Smooth muscle cell (in vitro differentiated cells): ENCODE results near the gene C1orf35. TPM values are rescaled to one million over a fixed set of nuclear protein-coding genes. Genes with fewer than 3 reads are reported as not detected.

Experiments
- DNase-seq: peaks from one replicate; lab custom pipeline; 2025; ENCODE audit not compliant: unreplicated experiment; lab: John Stamatoyannopoulos, UW
- H2AFZ ChIP-seq: fragments of 200-600 bp; sonication (generic); 2 replicates; pipeline ENCODE4 v1.6.0; 2016; ENCODE audit warnings: antibody characterized with exemption, low read depth, mild to moderate bottlenecking
- H3F3A ChIP-seq: fragments of 200-600 bp; sonication (generic); 2 replicates; pipeline ENCODE4 v1.6.0; 2017; ENCODE audit warnings: antibody characterized with exemption, low read depth
- H3K27ac ChIP-seq: fragments of 200-600 bp; sonication (generic); 2 replicates; pipeline ENCODE4 v1.5.1; 2016; ENCODE audit warnings: low read depth, mild to moderate bottlenecking
- H3K27me3 ChIP-seq: fragments of 200-600 bp; sonication (generic); 2 replicates; pipeline ENCODE4 v1.6.1; 2016; ENCODE audit warnings: low read depth, mild to moderate bottlenecking
- H3K36me3 ChIP-seq: fragments of 200-600 bp; sonication (generic); 2 replicates; pipeline ENCODE4 v1.5.1; 2016; ENCODE audit warnings: low read depth
- H3K4me1 ChIP-seq: fragments of 200-600 bp; sonication (generic); 2 replicates; pipeline ENCODE4 v1.5.1; 2016; ENCODE audit warnings: low read depth
- H3K4me2 ChIP-seq: fragments of 200-600 bp; sonication (generic); 2 replicates; pipeline ENCODE4 v1.6.0; 2016; ENCODE audit warnings: mild to moderate bottlenecking
- H3K4me3 ChIP-seq: fragments of 200-600 bp; sonication (generic); 2 replicates; pipeline ENCODE4 v1.5.1; 2016; ENCODE audit warnings: mild to moderate bottlenecking
- H3K79me2 ChIP-seq: fragments of 200-600 bp; sonication (generic); 2 replicates; pipeline ENCODE4 v1.6.0; 2016; ENCODE audit warnings: low read depth, mild to moderate bottlenecking
- H3K9ac ChIP-seq: fragments of 200-600 bp; sonication (generic); 2 replicates; pipeline ENCODE4 v1.6.0; 2016; ENCODE audit warnings: low read depth
- H3K9me3 ChIP-seq: fragments of 200-600 bp; sonication (generic); replicated peaks from 2 replicates; pipeline ENCODE4 v1.5.1; 2016; ENCODE audit warnings: low read depth
- H4K20me1 ChIP-seq: fragments of 200-600 bp; sonication (generic); 2 replicates; pipeline ENCODE4 v1.6.0; 2016; ENCODE audit warnings: low read depth
- WGBS: methylation state at CpG from one replicate; pipeline ENCODE4 v1.1.7; 2016; ENCODE audit warnings: low lambda C conversion rate; 5-methylcytosine and 5-hydroxymethylcytosine counted together
- polyA plus RNA-seq: library from polyadenylated mRNA; unstranded; fragments of >200 nt; fragmentation: Nextera tagmentation; extraction: Ambion mirVana; gene quantifications from 2 replicates; pipeline ENCODE4 v1.2.1, GENCODE V29; 2016
- total RNA-seq: library from RNA; depleted of rRNA; stranded (reverse); fragments of >200 nt; gene quantifications from 2 replicates; pipeline ENCODE4 v1.2.3, GENCODE V29; 2014
- TF ChIP-seq, protein P1 (sequence below): fragments of 200-600 bp; sonication (generic); IDR thresholded peaks from 2 replicates; pipeline ENCODE4 v1.5.1; 2017; ENCODE audit warnings: borderline replicate concordance, mild to moderate bottlenecking, antibody characterized with exemption; ENCODE audit not compliant: insufficient read depth, poor library complexity, severe bottlenecking

The C1orf35 gene
- total and polyA plus RNA-seq, 2 experiments from 2014 or later, result 7.6 to 18.7 TPM

- H3K4me2 ChIP-seq, result peak overlapping the region; percentile 88
- 24% methylated on average over 18 of the region's 31 CpGs for WGBS
- H3K27ac ChIP-seq, result no peak overlapping the region
- H3K79me2 ChIP-seq, result peaks cover 57% of the 10 kb centered on the region
- TF ChIP-seq, protein P1, sequence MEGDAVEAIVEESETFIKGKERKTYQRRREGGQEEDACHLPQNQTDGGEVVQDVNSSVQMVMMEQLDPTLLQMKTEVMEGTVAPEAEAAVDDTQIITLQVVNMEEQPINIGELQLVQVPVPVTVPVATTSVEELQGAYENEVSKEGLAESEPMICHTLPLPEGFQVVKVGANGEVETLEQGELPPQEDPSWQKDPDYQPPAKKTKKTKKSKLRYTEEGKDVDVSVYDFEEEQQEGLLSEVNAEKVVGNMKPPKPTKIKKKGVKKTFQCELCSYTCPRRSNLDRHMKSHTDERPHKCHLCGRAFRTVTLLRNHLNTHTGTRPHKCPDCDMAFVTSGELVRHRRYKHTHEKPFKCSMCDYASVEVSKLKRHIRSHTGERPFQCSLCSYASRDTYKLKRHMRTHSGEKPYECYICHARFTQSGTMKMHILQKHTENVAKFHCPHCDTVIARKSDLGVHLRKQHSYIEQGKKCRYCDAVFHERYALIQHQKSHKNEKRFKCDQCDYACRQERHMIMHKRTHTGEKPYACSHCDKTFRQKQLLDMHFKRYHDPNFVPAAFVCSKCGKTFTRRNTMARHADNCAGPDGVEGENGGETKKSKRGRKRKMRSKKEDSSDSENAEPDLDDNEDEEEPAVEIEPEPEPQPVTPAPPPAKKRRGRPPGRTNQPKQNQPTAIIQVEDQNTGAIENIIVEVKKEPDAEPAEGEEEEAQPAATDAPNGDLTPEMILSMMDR, result no peak
- no peaks in the 10 kb centered on the region for H3K27me3 ChIP-seq
- H3K9me3 ChIP-seq, result no peaks in the 10 kb centered on the region
- peaks cover 41% of the 10 kb centered on the region for H3K4me1 ChIP-seq
- H3F3A ChIP-seq, result peaks cover 23% of the 10 kb centered on the region
- DNase-seq, result no peak
- peak overlapping the region; percentile 81 for H2AFZ ChIP-seq
- peaks cover 76% of the 10 kb centered on the region for H4K20me1 ChIP-seq
- peak overlapping the region; percentile 86 for H3K9ac ChIP-seq
- H3K36me3 ChIP-seq, result no peaks in the 10 kb centered on the region
- peak overlapping the region; percentile 99 for H3K4me3 ChIP-seq
Measured at GRCh38 chr1:228081578-228082213, 21.4 kb downstream of the C1orf35 start.

GRCh38 chr1:228081144-228081543 is 22.0 kb downstream of the C1orf35 start:
- Histone ChIP-seq H3K4me2 (peak overlapping the region; percentile 88), H3F3A (peaks cover 23% of the 10 kb centered on the region), H3K4me3 (peak overlapping the region; percentile 99), H3K36me3 (no peaks in the 10 kb centered on the region), H2AFZ (no peak overlapping the region), H3K27me3 (no peaks in the 10 kb centered on the region), H3K4me1 (peaks cover 35% of the 10 kb centered on the region), H3K9me3 (no peaks in the 10 kb centered on the region), H3K79me2 (peaks cover 52% of the 10 kb centered on the region), H3K9ac (no peak overlapping the region), H3K27ac (no peak overlapping the region), H4K20me1 (peaks cover 76% of the 10 kb centered on the region)
- TF ChIP-seq, protein P1, result no peak
- WGBS, result 78% methylated on average over 7 of the region's 7 CpGs
- DNase-seq, result no peak

DNA sequence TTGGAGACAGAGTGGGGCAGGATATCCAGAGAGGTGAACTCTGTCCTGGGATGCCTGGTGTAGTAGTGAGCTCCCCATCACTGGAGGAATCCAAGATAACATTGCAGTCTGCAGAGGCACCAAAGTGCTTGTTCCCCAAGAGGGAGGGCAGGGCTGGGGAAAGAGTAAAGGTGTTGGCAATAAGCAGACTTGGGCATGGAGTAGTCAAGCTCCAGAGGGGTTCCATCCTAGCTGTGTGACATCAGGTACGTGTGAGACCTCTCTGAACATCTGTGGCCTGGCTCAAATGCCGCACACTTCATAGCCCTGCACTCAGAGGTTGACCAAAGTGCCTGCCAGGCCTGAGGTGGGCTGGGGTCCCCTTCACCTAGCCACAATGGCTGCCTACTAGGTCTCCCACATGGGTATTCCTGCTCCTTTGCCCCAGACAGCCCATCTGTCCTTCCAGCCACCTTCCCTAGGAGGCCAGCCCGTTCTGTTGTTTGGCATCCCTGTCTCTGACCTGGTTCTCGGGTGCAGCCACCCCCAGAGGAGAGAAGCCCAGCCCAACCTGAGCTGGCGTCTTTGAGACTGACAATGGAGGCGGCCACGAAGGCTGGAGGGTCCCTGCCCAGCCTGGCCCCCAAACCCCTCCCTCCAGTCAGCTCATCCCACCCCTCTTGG is 23.4 kb downstream of the C1orf35 start:
- Histone ChIP-seq H3K4me3 (no peak overlapping the region), H4K20me1 (peaks cover 76% of the 10 kb centered on the region), H3K79me2 (peaks cover 38% of the 10 kb centered on the region), H3K4me2 (no peak overlapping the region), H3K9ac (no peak overlapping the region), H3K27ac (no peak overlapping the region), H3K36me3 (no peaks in the 10 kb centered on the region), H3K27me3 (no peaks in the 10 kb centered on the region), H3F3A (peaks cover 13% of the 10 kb centered on the region), H3K9me3 (no peaks in the 10 kb centered on the region), H3K4me1 (peaks cover 21% of the 10 kb centered on the region), H2AFZ (no peak overlapping the region)
- no peak for DNase-seq
- 94% methylated on average over 7 of the region's 7 CpGs for WGBS
- TF ChIP-seq, protein P1, result no peak
